ENCODE measurements around the gene GLRA3. TPM values are rescaled to one million over a fixed set of nuclear protein-coding genes. Genes with fewer than 3 reads are reported as not detected.
"Not testable (repeated sequence)": the region's sequence is repeated elsewhere in the genome, so short reads cannot be mapped to it uniquely, and the experiment has no call there.

Gene GLRA3
- not detected for total RNA-seq

GRCh38 chr4:174828845-174829701 is at the start of gene GLRA3:
Gene GLRA3, minus strand, starts transcription at chr4:174829247. Its CDS starts 436 bp downstream, at chr4:174828811.
- intact Hi-C loops (cut with DNase I) = no loop called here
- ATAC-seq (peak; percentile 68), DNase-seq (ENCODE audit: low spot score) (peak; percentile 55)

GRCh38 chr4:174874898-174875297 is 45.9 kb upstream of the GLRA3 start:
- no peak for DNase-seq (ENCODE audit: low spot score)
- intact Hi-C loops (cut with DNase I) = no loop called here
- no peak for ATAC-seq

- DNase-seq (ENCODE audit: low spot score) (no peak), ATAC-seq (no peak)
- intact Hi-C loops (cut with DNase I) = no loop called here
These were observed 44.9 kb upstream of the GLRA3 start for GRCh38 chr4:174873931-174874330.

GRCh38 chr4:174873146-174873545 is 44.1 kb upstream of the GLRA3 start:
- peak; percentile 75 for ATAC-seq
- DNase-seq (ENCODE audit: low spot score); intact Hi-C loops (cut with DNase I): not testable (repeated sequence)

- no peak for DNase-seq (ENCODE audit: low spot score)
- no peak for ATAC-seq
- intact Hi-C loops (cut with DNase I) = no loop called here
These were observed 42.4 kb upstream of the GLRA3 start for GRCh38 chr4:174871407-174871806.

GRCh38 chr4:174870311-174870710 is 41.3 kb upstream of the GLRA3 start:
- intact Hi-C loops (cut with DNase I) = no loop called here

GRCh38 chr4:174869339-174869738 is 40.3 kb upstream of the GLRA3 start:
- no peak for ATAC-seq
- DNase-seq (ENCODE audit: low spot score) = no peak
- intact Hi-C loops (cut with DNase I) = no loop called here

More at GRCh38 chr4:174870311-174870710, 41.3 kb upstream of the GLRA3 start:
- ATAC-seq = no peak
- no peak for DNase-seq (ENCODE audit: low spot score)

GRCh38 chr4:174867903-174868302 is 38.9 kb upstream of the GLRA3 start:
- intact Hi-C loops (cut with DNase I) = no loop called here
- ATAC-seq (no peak), DNase-seq (ENCODE audit: low spot score) (no peak)

GRCh38 chr4:174865418-174865985 is 36.5 kb upstream of the GLRA3 start:
- intact Hi-C loops (cut with DNase I) = no loop called here
- no peak for DNase-seq (ENCODE audit: low spot score)
- no peak for ATAC-seq

GRCh38 chr4:174864031-174864430 is 35.0 kb upstream of the GLRA3 start:
- no peak for DNase-seq (ENCODE audit: low spot score)
- ATAC-seq = no peak
- intact Hi-C loops (cut with DNase I) = no loop called here

GRCh38 chr4:174860588-174860987 is 31.5 kb upstream of the GLRA3 start:
- no peak for DNase-seq (ENCODE audit: low spot score)
- intact Hi-C loops (cut with DNase I) = no loop called here

GRCh38 chr4:174859904-174860303 is 30.9 kb upstream of the GLRA3 start:
- ATAC-seq (no peak), DNase-seq (ENCODE audit: low spot score) (no peak)
- intact Hi-C loops (cut with DNase I) = no loop called here

More at GRCh38 chr4:174860588-174860987, 31.5 kb upstream of the GLRA3 start:
- ATAC-seq = no peak

- intact Hi-C loops (cut with DNase I) = no loop called here
- no peak for ATAC-seq
These were observed 28.1 kb upstream of the GLRA3 start for GRCh38 chr4:174856926-174857800.

GRCh38 chr4:174855050-174855449 is 26.0 kb upstream of the GLRA3 start:
- DNase-seq (ENCODE audit: low spot score) = no peak
- intact Hi-C loops (cut with DNase I) = no loop called here
- ATAC-seq = no peak

More at GRCh38 chr4:174856926-174857800, 28.1 kb upstream of the GLRA3 start:
- no peak for DNase-seq (ENCODE audit: low spot score)

- no peak for DNase-seq (ENCODE audit: low spot score)
- ATAC-seq = no peak
- intact Hi-C loops (cut with DNase I) = no loop called here
These were observed 24.6 kb upstream of the GLRA3 start for GRCh38 chr4:174853629-174854028.

GRCh38 chr4:174848596-174848995 is 19.5 kb upstream of the GLRA3 start:
- DNase-seq (ENCODE audit: low spot score) = no peak
- no peak for ATAC-seq
- intact Hi-C loops (cut with DNase I) = no loop called here

- DNase-seq (ENCODE audit: low spot score) (no peak), ATAC-seq (no peak)
- intact Hi-C loops (cut with DNase I) = no loop called here
These were observed 18.9 kb upstream of the GLRA3 start for GRCh38 chr4:174847801-174848427.

GRCh38 chr4:174835536-174835935 is 6.5 kb upstream of the GLRA3 start:
- DNase-seq (ENCODE audit: low spot score) = no peak
- ATAC-seq = no peak
- intact Hi-C loops (cut with DNase I) = no loop called here

- DNase-seq (ENCODE audit: low spot score) (no peak), ATAC-seq (no peak)
- intact Hi-C loops (cut with DNase I) = no loop called here
These were observed 5.4 kb upstream of the GLRA3 start for GRCh38 chr4:174834477-174834876.

Measured in sciatic nerve (tissue), 2 donors.